OCI-LY7 (cell line): ENCODE results near the gene NPB.

Source experiments
- EZH2phosphoT487 ChIP-seq: fragments of 200-600 bp; sonication (generic); IDR thresholded peaks from 2 replicates; pipeline ENCODE4 v1.6.1; 2018; ENCODE audit warnings: low read depth, borderline replicate concordance, mild to moderate bottlenecking, mixed run types, antibody characterized with exemption, low read length, moderate library complexity, mixed read lengths
- TF ChIP-seq, protein P1 (sequence below): fragments of 200-600 bp; sonication (generic); conservative IDR thresholded peaks from 2 replicates; pipeline ENCODE4 v1.5.1; 2014; ENCODE audit warnings: mild to moderate bottlenecking, antibody characterized with exemption, low read length, moderate library complexity, mixed read lengths

DNA sequence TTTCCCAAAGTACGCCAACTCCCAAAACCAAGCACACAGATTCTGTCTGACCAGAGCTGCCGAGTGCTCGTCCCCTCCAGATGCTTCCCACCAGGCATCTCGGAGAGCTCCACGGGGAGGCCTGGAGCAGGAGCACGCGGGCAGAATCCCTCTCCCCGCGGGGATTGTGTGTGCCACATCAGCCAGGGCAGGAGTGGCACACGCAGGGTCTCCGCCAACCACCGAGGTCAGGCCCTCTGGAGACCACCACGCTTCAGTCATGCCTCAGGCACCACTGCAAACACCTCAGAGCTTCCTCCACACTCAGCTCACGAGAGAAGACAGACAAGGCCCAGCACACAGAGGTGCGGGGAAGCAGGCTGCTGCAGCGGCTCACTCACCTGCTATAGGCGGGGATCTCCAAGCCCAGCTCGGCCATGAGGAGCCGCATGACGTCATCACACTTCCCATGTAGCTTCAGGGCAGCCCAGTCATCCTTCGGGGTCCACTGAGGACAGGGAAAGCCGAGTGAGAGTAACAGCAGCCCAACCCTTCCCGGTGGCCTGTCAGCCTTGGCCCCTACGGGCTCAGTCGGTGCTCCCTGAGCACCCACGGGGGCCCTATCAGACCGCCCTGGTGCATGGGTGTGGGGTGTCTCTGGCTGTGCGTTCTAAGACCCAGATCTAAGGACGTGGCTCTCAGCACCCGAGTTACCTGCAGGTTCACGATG, 11.5 kb downstream of the NPB start:
- TF ChIP-seq, protein P1, sequence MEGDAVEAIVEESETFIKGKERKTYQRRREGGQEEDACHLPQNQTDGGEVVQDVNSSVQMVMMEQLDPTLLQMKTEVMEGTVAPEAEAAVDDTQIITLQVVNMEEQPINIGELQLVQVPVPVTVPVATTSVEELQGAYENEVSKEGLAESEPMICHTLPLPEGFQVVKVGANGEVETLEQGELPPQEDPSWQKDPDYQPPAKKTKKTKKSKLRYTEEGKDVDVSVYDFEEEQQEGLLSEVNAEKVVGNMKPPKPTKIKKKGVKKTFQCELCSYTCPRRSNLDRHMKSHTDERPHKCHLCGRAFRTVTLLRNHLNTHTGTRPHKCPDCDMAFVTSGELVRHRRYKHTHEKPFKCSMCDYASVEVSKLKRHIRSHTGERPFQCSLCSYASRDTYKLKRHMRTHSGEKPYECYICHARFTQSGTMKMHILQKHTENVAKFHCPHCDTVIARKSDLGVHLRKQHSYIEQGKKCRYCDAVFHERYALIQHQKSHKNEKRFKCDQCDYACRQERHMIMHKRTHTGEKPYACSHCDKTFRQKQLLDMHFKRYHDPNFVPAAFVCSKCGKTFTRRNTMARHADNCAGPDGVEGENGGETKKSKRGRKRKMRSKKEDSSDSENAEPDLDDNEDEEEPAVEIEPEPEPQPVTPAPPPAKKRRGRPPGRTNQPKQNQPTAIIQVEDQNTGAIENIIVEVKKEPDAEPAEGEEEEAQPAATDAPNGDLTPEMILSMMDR, result no peak
- no peak for TF ChIP-seq EZH2phosphoT487
